Measurements from ENCODE around the gene HAL.

Gene HAL

GRCh38 chr12:96006727-96007126 is 10.6 kb upstream of the HAL start:
- no peak for DNase-seq

DNA sequence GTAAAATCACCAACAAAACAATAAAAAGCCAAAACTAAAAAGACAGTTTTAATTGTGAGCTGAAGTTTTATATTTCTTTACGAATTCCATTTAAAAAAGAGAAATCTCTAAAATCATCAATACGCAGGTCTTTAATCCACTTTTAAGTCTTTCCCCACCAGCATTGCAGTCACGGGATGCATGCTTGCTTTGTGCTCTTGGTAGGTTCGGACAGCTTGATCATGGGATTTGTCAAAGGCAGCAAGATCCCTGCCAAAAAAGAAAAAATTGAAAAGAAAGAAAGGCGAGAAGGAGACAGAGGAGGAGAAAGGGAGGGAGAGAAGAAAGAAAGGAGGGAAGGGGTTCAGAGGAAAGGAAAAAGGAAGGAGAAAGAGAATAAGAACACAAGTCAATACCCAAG is 4.7 kb upstream of the HAL start:
- no peak for DNase-seq

DNA sequence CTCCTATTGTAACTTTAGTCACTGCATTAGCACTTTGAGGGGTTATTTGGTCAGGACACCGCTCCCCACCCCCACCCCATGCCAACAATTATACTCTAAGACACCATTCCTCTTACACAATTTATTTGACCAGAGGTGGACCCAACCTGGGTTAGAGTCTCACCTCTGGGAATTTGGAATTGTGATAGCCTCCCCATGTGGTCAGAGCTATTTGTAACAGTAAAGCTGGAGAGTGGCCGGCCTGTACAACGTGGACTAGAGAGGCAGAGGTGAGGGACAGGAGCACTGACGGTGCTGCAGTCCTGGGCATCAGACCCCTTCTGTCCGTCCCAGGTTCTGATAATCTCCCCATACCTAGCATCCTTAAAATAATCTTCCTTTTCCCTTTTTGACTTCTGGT is 3.3 kb upstream of the HAL start:
- no peak for DNase-seq

DNA sequence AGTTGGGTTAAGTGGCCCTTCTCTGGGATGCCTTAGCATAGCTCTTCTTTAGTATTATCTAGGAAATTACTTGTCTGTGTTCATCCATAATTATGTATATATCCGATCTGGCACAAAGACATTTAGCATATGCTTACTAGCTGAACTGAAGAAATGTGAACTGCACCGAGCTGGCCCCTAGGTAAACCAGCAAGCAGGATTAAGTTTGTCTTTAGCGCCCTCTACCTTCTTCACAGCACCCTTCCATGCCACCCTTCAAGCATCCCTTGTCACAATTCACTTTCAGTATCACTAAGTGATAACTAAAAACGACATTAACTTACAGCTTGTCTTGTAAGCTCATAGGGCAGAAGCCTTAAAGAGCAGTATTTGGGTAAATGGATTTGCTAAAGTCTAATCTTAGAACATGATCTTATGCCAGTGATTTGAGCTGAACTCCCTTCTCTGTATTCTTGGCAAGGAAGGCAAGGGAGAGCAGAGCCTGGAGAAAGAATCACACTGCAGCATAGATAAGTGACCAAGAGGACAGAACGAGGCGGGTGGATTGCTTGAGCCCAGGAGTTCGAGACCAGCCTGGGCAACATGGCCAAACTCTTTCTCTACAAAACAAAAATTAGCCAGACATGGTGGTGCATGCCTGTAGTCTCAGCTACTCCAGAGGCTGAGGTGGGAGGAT is 2.6 kb upstream of the HAL start:
- DNase-seq, result peak; percentile 53

DNA sequence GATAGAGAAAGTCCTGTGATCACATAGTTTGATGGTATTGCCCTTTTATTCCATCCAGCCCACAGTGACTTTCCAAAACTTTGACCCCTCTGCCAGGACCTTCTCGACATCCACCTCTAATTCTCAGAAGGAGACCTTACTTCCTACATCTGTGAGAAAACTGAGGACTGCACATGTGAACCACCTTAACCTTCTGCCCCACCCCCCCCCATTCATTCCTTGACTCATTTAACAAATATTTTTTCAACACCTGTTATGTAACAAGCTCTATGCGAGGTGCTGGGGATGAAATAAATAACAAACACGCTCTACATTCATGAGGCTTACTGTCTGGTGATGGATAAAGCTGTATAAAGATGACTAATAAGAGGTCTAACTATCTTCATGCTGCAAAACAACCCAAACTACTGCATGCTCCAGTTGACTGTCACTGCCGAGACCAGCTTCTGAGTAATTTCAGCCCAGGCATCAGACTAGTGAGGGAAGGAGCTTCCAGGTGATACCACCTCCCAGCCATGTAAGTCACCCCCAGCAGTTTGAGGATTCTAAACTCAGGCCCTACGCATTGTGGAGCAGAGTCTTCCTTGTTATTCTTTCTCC is 1.9 kb upstream of the HAL start:
- no peak for DNase-seq

DNA sequence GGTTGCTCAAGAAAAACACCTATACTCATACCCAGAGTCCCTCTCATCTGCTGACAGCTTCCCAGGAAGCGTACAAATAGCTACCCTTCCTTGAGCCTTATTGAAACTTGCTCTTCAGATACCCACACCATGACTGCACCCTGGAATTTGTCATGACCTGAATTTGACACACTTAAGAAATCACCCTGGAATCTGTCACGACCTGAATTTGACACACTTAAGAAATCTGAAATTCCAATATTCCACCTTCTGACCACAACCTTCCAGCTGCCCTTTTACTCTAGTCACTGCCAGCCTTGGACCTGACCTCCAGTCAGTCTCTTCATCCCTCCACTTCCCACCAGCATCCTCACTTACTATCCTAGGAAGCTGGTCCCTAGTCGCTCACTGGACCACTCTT is 1.1 kb upstream of the HAL start:
- no peak for DNase-seq

GRCh38 chr12:95995238-95996031 is 709 bp downstream of the HAL start:
- no peak for DNase-seq

GRCh38 chr12:95994476-95994875 is 1.7 kb downstream of the HAL start:
- DNase-seq, result no peak

- no peak for DNase-seq
Observed at GRCh38 chr12:95993907-95994306, 2.2 kb downstream of the HAL start.

GRCh38 chr12:95990136-95990535 is 6.0 kb downstream of the HAL start:
- no peak for DNase-seq

DNA sequence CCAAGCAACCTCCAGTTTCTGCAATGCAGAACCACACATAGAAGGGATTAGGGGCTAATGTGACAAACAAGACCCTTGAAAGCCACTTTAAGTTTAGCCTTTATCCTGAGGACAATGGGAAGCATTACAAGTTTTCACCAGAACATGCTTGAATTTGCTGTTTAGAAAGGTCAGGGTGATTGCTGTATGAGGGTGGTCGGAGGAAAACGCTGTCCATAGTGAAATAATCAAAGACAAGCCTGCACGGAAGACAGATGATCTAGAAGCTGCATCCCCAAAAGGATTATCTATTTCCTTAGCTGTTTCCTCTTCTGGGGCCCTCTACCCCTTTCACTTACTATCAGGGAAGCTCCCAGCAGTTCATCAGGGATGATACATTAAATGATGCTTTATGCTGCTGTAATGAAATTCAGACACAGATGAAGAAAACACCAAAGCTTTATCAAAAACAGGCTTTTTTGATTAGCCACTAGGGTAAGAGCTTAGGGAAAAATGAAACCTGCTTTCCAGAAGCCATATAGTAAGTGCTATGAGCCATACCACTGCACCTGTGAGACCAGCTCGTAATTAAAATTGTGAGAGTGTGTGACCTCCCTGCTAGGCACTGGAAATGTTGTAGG is 6.5 kb downstream of the HAL start:
- no peak for DNase-seq

GRCh38 chr12:95988506-95989275 is 7.5 kb downstream of the HAL start:
- no peak for DNase-seq

DNA sequence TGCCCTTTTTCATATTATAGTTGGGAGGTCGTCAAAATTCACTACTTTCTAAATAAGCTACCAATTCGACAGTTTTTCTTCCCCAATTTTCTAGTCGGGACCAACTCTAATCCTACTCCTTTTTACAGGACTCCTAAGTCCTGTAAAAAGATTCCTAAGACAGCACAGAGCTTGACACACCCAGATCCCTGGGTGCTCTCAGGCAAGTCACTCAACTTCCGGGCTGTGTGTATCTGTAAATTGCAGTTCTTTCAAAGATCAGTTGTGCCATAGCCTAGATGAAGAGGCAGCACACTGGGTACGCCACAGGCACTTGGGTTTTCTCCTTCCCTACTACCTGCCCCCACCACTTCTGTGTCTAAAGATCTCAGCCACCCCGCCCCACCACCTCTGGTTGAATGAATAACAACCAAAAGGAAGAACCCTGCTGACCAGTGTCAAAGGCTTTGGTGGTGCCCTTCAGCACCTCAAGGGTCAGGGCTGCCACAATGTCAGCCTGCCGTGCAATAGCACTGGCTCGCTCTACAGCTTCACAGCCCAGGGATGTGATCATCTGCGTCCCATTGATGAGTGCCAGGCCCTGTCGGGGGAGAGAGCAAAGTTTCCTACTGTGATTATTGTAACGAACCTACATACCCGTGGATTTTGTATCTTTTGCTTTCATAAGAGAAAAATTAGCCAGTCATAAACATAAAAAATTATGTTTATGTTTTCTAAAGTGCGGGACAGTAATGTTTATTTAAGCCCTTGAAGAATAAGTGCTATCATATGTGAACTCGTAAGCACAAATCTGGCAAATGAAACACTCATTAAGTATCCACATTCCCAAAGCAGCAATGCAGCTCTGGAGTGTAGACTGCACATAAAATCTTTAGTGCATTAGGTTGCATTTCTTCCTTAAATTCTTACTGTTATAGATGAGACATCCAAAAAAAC is 9.2 kb downstream of the HAL start:
- DNase-seq, result no peak

DNA sequence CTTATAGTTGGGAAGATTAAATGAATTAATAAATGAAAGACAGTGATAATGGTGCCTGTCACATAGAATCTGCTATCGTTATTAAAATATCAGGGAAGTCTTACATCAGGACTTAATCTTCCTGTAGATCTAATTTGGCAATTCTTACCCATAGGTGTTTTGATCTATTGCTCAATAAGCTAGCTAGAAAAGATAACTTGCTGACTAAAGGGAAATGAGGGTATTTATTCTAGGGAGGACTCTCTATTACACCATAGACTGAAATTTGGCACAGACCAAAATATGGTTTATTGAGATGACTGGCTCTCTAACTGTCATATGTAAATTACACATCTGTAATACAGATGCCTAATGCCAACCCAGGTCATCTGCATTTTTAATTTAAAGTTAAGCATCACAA is 11.5 kb downstream of the HAL start:
- no peak for DNase-seq

- no peak for DNase-seq
Observed at GRCh38 chr12:95982602-95983001, 13.5 kb downstream of the HAL start.

GRCh38 chr12:95980437-95980836 is 15.7 kb downstream of the HAL start:
- DNase-seq, result no peak

GRCh38 chr12:95978774-95979173 is 17.4 kb downstream of the HAL start:
- no peak for DNase-seq

DNA sequence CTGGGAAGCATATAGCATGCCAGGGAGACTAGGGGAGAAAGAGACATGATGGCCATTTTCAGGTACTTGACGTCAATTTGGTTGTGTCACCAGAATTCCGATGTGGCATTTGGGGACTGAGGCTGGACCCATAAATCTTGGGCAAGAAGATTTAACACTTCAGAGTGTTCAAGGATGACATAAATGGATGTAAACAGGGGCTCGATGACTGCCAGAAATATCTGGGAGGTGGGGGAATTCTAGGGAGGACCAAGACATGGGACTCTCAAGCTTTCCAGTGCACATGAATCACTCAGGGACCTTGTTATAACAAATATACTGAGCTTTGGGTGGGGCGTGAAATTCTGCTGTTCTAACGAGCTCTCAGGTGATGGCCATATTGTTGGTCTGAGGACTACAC is 17.8 kb downstream of the HAL start:
- DNase-seq, result no peak

DNA sequence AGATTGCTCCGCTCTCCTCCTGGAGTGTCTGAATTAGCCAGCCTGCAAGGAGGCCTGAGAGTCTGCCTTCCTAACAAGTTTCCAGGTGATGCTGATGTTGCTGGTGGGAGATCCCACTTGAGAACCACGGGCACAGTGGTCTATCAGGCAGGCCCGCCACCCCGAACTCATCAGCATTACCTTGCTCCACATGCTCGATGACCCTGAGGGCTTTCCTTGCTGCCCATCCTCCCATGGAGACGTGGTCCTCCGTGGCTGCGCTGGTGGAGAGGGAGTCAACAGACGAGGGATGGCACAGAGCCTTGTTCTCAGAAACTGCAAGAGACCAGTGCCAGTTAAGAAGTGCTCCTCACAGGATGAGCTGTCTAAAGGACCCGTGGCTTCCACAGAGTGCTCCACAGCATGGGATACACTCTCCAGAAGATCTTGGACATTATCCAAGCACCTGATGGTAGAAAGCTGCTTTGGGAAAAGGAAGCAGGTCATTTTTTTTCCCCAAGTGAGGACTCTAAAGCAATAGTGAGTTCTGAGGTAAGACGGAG is 18.3 kb downstream of the HAL start:
- no peak for DNase-seq

- DNase-seq, result no peak
Observed at GRCh38 chr12:95976416-95976832, 19.7 kb downstream of the HAL start.

- DNase-seq, result no peak
Observed at GRCh38 chr12:95975491-95975890, 20.7 kb downstream of the HAL start.

GRCh38 chr12:95974358-95974757 is 21.8 kb downstream of the HAL start:
- no peak for DNase-seq

All from CD4-positive, alpha-beta T cell treated with Interleukin-17A for 4 hours (primary cell).